ENCODE measurements around the gene PVRIG.

- TF ChIP-seq CTCF (IDR thresholded peaks at IDR 0.05) (no peak), ZFX (IDR thresholded peaks at IDR 0.05; ENCODE audit: borderline replicate concordance) (no peak)
Observed at GRCh38 chr7:100191775-100192174, 28.0 kb upstream of the PVRIG start.
